GM12872 (cell line): ENCODE measurements around the gene CYFIP2.

ENCODE experiments used
- TF ChIP-seq, protein P1 (sequence below): IDR thresholded peaks from 3 replicates; pipeline ENCODE4 v1.5.1; 2011; ENCODE audit warnings: low read depth, mild to moderate bottlenecking, low read length, moderate library complexity; ENCODE audit not compliant: insufficient read depth

The CYFIP2 gene

DNA sequence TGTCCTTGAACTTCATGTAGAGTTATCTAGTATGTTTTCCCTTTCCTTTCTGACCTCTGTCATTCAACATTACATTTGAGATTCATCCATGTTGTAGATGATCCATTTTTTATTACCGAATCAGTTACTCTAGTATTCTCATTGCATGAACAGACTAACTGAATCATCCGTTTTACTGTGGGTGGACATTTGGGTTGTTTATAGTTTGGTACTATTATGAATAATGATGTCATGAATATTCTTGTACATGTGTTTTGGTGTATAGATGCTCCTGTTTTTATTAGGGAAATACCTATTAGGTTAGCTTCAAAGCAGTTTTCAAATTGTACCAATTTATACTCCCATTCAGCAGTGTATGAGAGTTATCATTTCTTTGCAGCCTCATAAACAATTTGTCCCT is 99.8 kb downstream of the CYFIP2 start:
- TF ChIP-seq, protein P1, sequence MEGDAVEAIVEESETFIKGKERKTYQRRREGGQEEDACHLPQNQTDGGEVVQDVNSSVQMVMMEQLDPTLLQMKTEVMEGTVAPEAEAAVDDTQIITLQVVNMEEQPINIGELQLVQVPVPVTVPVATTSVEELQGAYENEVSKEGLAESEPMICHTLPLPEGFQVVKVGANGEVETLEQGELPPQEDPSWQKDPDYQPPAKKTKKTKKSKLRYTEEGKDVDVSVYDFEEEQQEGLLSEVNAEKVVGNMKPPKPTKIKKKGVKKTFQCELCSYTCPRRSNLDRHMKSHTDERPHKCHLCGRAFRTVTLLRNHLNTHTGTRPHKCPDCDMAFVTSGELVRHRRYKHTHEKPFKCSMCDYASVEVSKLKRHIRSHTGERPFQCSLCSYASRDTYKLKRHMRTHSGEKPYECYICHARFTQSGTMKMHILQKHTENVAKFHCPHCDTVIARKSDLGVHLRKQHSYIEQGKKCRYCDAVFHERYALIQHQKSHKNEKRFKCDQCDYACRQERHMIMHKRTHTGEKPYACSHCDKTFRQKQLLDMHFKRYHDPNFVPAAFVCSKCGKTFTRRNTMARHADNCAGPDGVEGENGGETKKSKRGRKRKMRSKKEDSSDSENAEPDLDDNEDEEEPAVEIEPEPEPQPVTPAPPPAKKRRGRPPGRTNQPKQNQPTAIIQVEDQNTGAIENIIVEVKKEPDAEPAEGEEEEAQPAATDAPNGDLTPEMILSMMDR = no peak

- TF ChIP-seq, protein P1 = peak; percentile 20; the same call in 1 of the 3 replicates
Observed at GRCh38 chr5:157366741-157367674, 101.1 kb downstream of the CYFIP2 start.

DNA sequence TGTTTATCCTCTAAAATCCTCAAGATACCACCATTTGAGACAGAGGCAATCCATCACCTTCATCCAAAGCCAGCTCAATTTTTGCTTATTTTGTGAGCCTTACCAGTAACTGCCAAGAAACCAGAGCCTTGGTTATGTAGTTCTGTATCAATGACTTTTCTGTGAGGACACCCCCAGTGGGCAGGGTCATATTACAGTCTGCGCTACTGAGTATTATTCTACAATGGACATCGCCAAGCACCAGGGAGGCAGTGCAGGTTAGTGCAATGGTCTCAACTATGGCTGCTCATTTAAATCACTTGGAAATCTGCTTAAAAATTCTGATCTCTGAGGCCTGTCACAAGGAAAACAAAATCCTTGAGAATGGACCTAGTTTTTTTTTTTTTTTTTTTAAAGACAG is 103.6 kb downstream of the CYFIP2 start:
- TF ChIP-seq, protein P1 = no peak

GRCh38 chr5:157370967-157371366 is 105.0 kb downstream of the CYFIP2 start:
- TF ChIP-seq, protein P1 = no peak

DNA sequence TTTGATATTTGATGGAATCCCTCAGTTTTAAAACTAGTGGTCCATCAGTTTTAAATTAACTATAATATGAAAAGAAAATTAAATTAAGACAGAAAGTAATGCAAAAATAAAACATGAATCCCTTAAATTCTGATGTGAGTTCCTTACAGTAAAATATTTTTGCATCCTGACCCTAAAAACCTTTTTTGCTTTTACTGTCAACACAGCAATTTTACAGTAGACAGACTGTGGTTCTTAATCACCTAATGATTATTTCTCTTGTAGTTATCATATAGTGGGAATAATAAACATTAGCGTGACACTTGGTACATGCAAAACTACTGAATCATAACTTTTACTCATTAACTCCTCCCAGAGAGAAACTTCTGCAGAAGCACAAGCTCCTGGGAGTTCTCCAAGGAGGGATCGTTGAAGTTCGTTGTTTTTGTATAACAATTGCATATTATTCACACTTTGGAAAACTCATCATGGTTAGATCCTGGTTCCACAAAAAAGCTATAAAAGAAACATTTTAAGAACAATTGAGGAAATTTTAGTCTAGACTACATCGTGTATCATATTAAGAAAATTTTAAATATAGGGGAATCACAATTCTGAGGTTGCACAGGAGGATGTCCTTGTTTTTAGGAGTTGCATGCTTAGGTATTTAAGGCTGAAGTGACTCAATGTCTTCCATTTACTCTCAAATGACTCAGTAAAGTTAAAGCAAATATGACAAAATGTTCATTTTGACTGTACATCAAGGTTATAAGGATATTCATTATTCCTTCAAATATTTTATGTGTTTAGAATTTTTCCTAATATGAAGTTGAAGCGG is 105.9 kb downstream of the CYFIP2 start:
- TF ChIP-seq, protein P1 = no peak

- TF ChIP-seq, protein P1 = no peak
Observed at GRCh38 chr5:157372472-157372822, 106.5 kb downstream of the CYFIP2 start.

DNA sequence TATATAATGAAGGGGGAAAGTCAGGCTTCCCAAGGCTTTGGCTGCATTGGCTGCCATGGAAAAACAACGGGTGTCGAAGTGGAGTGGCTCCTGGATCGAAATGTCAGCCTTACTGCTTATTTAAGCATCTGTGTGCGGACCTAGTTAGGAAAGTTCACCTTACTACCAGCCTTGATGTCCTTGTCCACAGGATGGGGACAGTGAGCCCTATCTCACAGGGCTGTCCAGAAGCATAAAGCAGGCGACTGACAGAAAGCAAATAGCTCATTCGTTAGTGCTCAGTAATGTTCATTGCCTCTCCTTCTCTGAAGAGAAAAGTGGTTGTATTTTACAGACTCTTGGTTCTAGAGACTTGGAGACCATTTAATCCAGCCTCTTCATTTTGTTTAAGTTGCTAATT is 112.6 kb downstream of the CYFIP2 start:
- TF ChIP-seq, protein P1 = 0 out of 3 replicates have a peak, but pooled peaks have one; percentile 0
